OCI-LY7 (cell line): ENCODE data around the gene RPL13.

Experiments
- CTCF ChIP-seq: fragments of 200-600 bp; sonication (generic); conservative IDR thresholded peaks from 2 replicates; pipeline ENCODE4 v1.5.1; 2014; ENCODE audit warnings: mild to moderate bottlenecking, antibody characterized with exemption, low read length, moderate library complexity, mixed read lengths
- EZH2phosphoT487 ChIP-seq: fragments of 200-600 bp; sonication (generic); IDR thresholded peaks from 2 replicates; pipeline ENCODE4 v1.6.1; 2018; ENCODE audit warnings: low read depth, borderline replicate concordance, mild to moderate bottlenecking, mixed run types, antibody characterized with exemption, low read length, moderate library complexity, mixed read lengths

- TF ChIP-seq CTCF (no peak), EZH2phosphoT487 (no peak)
Measured at GRCh38 chr16:89595330-89596060, 35.0 kb downstream of the RPL13 start.
